Urinary bladder (tissue), 4 donors: Measurements from ENCODE around the gene NECTIN3. TPM values are rescaled to one million over a fixed set of nuclear protein-coding genes. Genes with fewer than 3 reads are reported as not detected.

Experiments used
- DNase-seq: peaks from one replicate; pipeline ENCODE4 v3.0.0-alpha.2; 2015; ENCODE audit errors: extremely low spot score
- H3K27ac ChIP-seq: one replicate; pipeline ENCODE4 v1.5.1; 2013; ENCODE audit warnings: low read depth, mild to moderate bottlenecking, moderate library complexity
- H3K36me3 ChIP-seq: one replicate; pipeline ENCODE4 v1.6.1; 2013; ENCODE audit warnings: mild to moderate bottlenecking, moderate library complexity; ENCODE audit not compliant: insufficient read depth
- H3K4me1 ChIP-seq: one replicate; pipeline ENCODE4 v1.6.1; 2013; ENCODE audit warnings: mild to moderate bottlenecking, moderate library complexity; ENCODE audit not compliant: insufficient read depth
- H3K4me3 ChIP-seq: one replicate; pipeline ENCODE4 v1.5.1; 2013; ENCODE audit warnings: low read depth, low read length
- WGBS: extraction: QIAGEN DNeasy Blood & Tissue Kit; methylation state at CpG from one replicate; pipeline ENCODE4 v1.1.7; 2013; 5-methylcytosine and 5-hydroxymethylcytosine counted together
- polyA plus RNA-seq: library from polyadenylated mRNA; stranded (reverse); fragments of 200-250 nt; gene quantifications from one replicate; pipeline ENCODE4 v1.2.3, GENCODE V29; 2013
- total RNA-seq: library from RNA; depleted of rRNA; stranded (reverse); fragments of >200 nt; gene quantifications from one replicate; pipeline ENCODE4 v1.2.3, GENCODE V29; 2014
- donor health status: healthy with polysubstance abuse.
- donor health status: healthy.

The NECTIN3 gene, protein sequence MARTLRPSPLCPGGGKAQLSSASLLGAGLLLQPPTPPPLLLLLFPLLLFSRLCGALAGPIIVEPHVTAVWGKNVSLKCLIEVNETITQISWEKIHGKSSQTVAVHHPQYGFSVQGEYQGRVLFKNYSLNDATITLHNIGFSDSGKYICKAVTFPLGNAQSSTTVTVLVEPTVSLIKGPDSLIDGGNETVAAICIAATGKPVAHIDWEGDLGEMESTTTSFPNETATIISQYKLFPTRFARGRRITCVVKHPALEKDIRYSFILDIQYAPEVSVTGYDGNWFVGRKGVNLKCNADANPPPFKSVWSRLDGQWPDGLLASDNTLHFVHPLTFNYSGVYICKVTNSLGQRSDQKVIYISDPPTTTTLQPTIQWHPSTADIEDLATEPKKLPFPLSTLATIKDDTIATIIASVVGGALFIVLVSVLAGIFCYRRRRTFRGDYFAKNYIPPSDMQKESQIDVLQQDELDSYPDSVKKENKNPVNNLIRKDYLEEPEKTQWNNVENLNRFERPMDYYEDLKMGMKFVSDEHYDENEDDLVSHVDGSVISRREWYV
- 71.3 TPM for total RNA-seq
- polyA plus RNA-seq, result 12.1 TPM

DNA sequence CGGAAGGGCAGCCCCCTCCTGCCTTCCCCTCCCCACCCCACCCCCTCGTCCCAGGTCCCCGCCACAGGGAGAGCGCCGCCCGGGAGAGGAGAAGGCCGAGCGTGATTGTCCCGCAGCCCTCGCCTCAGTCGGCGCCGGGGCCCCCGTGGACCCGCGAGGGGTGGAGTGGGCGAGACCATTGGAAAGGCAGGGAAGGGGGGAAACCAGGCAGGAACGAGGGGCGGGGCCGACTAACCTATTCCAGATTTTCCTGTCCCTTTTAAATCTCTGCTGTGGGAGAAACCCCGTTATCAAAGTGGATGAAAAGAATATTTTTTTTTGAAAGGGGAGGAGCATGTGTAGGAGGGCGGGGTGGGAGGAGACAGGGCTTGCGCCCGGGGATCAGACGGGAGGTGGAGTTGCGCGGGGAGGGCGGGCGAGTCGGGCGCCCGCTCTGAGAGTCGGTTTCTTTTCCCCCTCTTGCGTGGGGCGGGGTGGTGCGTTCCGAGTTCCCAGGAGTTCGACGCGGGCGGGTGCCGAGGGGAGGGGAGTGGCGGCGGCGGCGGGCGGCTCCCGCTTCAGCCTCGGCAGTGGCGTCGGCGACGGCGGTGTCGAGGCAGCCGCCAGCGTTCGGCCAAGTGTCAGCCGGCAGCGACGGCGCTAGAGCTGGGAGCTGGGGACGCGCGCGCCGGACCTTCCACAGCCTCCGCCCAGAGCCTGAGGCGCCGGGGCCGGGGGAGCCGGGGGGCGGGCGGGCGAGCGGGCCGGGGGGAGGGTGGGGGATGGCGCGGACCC, at the start of gene NECTIN3:
Gene NECTIN3, plus strand, starts transcription at position 560 of the 774 bp plus-strand sequence. Its CDS starts 202 bp downstream, at position 762.
- no peaks in the 10 kb centered on the region for H3K36me3 ChIP-seq
- H3K4me3 ChIP-seq, result peak within 1 kb of the TSS; percentile 99
- H3K27ac ChIP-seq, result peak within 1 kb of the TSS; percentile 89
- WGBS, result 1% methylated on average over 79 of the region's 79 CpGs
- no peaks in the 10 kb centered on the region for H3K4me1 ChIP-seq
- peak; percentile 90 for DNase-seq

DNA sequence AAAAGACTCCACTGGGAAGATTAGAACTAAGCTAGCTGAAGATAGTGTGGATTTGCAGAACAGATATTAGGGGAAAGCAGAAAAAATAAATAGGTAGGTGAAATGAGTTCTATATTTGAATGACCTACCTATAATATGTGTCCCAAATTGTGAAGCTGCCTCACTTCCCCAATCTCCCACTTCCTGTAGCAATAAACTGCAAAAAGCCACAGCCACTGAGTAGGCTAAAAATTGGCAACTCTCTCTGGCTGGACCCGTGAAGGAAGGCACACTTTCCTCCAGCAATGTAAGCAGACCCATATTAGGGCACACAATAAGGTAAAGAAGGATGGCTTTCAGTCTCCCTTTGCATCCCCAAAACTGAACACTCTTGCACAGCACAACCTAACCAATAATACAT, 43.7 kb upstream of the NECTIN3 start:
- Histone ChIP-seq H3K4me3 (no peak overlapping the region), H3K27ac (no peak overlapping the region), H3K36me3 (no peaks in the 10 kb centered on the region), H3K4me1 (no peaks in the 10 kb centered on the region)
- 41% methylated on average over 1 of the region's 1 CpG for WGBS
- DNase-seq, result no peak

DNA sequence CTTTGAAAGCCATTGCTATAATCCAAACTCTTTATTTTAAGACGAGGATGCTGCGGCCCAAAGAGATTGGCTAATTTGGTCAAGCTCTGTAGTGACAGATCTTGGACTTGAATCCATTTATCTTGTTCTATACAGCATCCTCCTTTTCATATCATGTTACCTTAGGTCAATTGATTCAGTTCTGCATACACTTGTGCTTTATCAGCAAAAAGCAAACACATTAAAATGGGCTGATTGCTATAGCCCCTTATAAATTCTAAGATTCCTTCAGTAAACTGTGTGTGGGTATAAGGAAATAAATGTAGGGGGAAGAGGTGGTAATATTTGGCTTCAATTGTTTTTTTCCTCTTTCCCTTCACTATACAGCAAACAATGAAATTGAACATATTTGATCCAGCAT, 40.1 kb upstream of the NECTIN3 start:
- H3K27ac ChIP-seq, result no peak overlapping the region
- 92% methylated on average over 2 of the region's 2 CpGs for WGBS
- H3K4me1 ChIP-seq, result no peaks in the 10 kb centered on the region
- H3K36me3 ChIP-seq, result no peaks in the 10 kb centered on the region
- DNase-seq, result no peak
- H3K4me3 ChIP-seq, result no peak overlapping the region

DNA sequence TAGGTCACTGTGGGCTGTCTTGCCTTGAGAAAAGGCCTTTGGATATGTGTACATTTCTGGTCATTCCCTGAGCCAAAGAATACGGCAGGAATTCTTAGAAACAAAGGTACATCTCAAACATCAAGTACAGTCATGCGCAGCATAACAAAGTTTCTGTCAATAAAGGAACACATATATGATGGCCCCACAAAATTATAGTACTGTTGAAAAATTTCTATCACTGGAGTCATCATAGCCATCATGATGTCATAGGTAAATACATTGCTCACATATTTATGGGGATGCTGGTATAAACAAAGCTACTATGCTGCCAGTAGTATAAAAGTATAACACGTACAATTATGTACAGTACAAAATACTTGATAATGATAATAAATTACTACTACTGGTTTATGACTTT, 38.9 kb upstream of the NECTIN3 start:
- WGBS, result 83% methylated on average over 3 of the region's 3 CpGs
- DNase-seq, result no peak

DNA sequence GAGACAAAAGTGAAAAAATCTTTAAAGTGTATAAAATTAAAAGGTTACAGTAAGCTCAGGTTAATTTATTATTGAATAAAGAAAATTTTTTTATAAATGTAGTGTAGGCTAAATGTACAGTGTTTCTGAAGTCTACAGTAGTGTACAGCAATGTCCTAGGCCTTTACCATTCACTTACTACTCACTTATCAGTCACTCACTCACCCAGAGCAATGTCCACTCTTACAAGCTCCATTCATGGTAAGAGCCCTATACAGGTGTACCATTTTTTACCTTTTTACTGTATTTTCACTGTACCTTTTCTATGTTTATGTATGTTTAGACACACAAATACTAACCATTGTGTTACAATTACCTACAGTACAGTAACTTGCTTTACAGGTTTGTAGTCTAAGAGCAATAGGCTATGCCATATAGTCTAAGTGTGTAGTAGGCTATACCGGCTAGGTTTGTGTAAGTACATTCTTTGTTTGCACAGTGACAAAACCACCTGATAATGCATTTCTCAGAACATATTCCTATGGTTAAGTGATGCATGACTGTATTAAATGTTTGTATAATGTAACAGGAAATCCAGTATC, 38.1 kb upstream of the NECTIN3 start:
- no peak for DNase-seq
- no peaks in the 10 kb centered on the region for H3K4me1 ChIP-seq
- H3K4me3 ChIP-seq, result no peak overlapping the region
- no peak overlapping the region for H3K27ac ChIP-seq
- 91% methylated on average over 1 of the region's 1 CpG for WGBS
- no peaks in the 10 kb centered on the region for H3K36me3 ChIP-seq

More for the DNA sequence above, 38.9 kb upstream of the NECTIN3 start:
- Histone ChIP-seq H3K4me1 (no peaks in the 10 kb centered on the region), H3K36me3 (no peaks in the 10 kb centered on the region), H3K4me3 (no peak overlapping the region), H3K27ac (no peak overlapping the region)

DNA sequence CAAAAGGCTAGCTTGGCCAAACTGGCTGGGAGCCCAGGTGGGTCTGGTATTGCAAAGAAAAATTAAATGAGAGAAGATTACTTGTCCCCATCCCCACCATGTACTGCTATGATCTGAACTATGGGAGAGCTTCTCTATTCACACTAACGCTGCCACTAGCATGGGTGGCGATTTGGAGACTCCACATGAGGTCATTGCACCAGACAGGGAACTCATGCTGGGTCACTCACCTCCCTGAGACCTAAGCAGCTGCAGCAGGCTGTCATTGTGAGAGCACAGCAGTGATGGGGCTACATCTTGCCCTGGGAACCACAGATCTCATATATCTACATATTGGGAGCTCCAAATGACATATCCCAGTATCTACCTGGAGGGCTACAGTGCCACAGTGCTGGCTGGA, 36.3 kb upstream of the NECTIN3 start:
- Histone ChIP-seq H3K4me3 (no peak overlapping the region), H3K36me3 (no peaks in the 10 kb centered on the region), H3K27ac (no peak overlapping the region), H3K4me1 (no peaks in the 10 kb centered on the region)
- DNase-seq, result no peak
- 79% methylated on average over 2 of the region's 2 CpGs for WGBS

DNA sequence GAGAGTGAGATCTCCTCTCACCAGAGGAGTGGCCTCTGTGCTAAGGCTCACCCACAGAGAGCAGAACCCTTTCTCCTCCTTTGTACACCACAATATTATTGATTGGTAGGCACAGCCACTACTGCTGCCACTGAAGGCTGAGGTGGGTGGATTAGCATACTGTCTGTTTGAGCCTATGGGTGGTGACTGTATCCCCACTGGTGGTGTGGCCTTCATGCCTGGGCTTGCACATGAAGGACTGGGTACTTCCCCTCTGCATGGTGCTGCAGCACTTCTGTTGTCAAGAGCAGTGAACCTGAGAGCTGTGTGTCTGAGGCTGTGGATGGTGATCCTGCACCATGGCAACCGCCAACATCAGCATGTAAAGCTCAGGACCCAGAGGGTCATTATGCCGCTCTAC, 35.7 kb upstream of the NECTIN3 start:
- WGBS, result 96% methylated on average over 2 of the region's 2 CpGs
- H3K4me3 ChIP-seq, result no peak overlapping the region
- no peaks in the 10 kb centered on the region for H3K4me1 ChIP-seq
- H3K27ac ChIP-seq, result no peak overlapping the region
- DNase-seq, result no peak
- no peaks in the 10 kb centered on the region for H3K36me3 ChIP-seq

DNA sequence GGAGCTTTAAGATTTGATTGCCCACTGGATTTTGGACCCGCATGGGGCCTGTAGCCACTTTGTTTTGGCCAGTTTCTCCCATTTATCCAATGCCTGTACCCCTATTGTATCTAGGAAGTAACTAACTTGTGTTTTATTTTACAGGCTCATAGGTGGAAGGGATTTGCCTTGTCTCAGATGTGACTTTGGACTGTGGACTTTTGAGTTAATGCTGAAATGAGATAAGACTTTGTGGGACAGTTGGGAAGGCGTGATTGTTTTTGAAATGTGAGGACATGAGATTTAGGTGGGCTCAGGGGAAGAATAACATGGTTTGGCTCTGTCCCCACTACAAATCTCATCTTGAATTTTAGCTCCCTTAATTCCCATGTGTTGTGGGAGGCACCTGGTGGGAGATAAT, 30.7 kb upstream of the NECTIN3 start:
- H3K4me1 ChIP-seq, result no peaks in the 10 kb centered on the region
- WGBS, result 87% methylated on average over 2 of the region's 2 CpGs
- H3K27ac ChIP-seq, result no peak overlapping the region
- no peak for DNase-seq
- H3K4me3 ChIP-seq, result no peak overlapping the region
- no peaks in the 10 kb centered on the region for H3K36me3 ChIP-seq

DNA sequence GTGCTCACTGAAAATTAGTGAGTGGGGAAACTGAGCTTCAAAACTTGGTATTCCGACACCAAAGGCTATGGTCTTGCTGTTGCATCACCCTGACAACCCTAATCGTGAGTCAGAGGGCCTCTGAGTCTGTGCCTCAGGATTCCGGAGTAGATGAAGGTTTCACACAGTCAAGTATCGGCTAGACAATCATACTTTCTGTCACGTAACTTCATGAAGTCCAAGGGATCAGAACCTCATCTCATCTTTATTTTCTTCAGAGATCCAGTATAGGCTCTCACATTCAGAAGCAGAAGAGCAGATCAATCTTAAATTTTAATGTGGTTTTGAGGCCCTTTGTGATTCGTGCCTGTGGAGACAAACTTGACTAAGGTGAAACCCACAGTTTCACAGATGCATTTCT, 26.1 kb upstream of the NECTIN3 start:
- Histone ChIP-seq H3K27ac (no peak overlapping the region), H3K4me1 (peaks cover 1% of the 10 kb centered on the region), H3K36me3 (no peaks in the 10 kb centered on the region), H3K4me3 (no peak overlapping the region)
- WGBS, result 91% methylated on average over 6 of the region's 6 CpGs
- DNase-seq, result no peak

DNA sequence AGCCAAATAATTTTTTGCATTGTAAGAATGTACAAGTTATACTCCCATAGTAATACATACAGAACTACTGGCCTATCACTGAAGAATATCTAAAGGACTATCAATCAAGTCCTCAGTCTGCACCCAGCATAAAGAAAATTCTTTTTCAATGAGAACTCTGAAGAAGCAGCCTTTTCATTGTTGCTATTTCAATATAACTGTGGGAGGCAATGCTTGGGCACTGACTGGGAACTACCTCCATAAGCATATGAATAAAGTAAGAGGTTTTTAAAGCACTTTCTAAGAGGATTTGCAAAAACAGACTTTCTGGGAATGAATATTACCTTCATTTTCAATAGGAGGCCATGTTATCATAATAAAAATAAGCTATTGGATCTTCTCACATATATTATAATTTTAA, 24.6 kb upstream of the NECTIN3 start:
- Histone ChIP-seq H3K27ac (no peak overlapping the region), H3K4me3 (no peak overlapping the region), H3K4me1 (peaks cover 1% of the 10 kb centered on the region), H3K36me3 (no peaks in the 10 kb centered on the region)
- no peak for DNase-seq

DNA sequence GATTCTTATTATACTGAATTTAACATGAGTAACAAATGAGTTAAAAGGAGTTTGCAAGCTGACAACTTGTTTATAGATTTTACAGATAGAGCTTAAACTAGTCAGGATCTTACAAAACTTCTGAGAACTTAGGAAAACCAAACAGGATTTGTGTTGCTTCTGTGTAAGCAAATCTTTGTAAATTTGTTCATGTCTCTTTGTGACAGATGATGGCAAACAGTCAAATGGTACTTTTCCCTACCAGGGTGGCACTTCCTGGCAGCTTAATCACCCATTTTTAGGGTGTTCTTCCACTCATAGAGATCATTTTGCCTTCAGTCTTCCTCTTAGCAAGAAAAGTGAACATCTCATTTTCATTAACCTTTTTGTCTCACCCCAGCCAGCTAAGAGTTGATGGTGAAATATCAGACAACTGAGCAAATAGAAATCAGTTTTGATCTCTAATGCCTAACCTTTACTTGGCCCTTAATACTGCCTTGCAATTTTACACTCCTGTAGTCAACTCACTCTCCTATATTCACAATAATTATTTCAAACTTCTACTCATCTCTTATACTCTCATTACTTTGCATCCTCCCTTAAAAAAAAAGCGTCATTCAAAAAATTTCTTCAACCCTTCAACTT, 23.7 kb upstream of the NECTIN3 start:
- Histone ChIP-seq H3K27ac (no peak overlapping the region), H3K4me1 (peaks cover 1% of the 10 kb centered on the region), H3K4me3 (no peak overlapping the region), H3K36me3 (no peaks in the 10 kb centered on the region)
- no peak for DNase-seq
- 92% methylated on average over 1 of the region's 1 CpG for WGBS

DNA sequence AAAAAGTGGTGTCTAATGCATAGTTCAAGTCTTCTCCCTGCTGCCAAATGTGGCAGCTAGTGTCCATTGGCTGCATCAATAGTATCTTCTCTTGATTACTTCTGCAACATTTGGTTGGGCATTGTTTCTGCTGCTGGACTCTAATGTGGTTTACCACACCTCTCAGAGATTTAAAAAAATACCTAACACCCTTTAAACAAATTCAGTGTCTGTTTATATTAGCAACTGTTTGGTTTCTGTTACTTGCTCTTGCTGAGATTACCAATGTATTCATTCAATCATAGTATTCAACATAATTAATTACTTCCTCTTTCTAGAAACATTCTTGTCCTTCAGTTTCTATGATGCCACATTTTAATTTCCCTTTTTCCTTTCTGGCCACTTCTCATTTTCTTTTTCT, 20.3 kb upstream of the NECTIN3 start:
- Histone ChIP-seq H3K27ac (no peak overlapping the region), H3K4me3 (no peak overlapping the region), H3K4me1 (peaks cover 1% of the 10 kb centered on the region), H3K36me3 (no peaks in the 10 kb centered on the region)
- no peak for DNase-seq

DNA sequence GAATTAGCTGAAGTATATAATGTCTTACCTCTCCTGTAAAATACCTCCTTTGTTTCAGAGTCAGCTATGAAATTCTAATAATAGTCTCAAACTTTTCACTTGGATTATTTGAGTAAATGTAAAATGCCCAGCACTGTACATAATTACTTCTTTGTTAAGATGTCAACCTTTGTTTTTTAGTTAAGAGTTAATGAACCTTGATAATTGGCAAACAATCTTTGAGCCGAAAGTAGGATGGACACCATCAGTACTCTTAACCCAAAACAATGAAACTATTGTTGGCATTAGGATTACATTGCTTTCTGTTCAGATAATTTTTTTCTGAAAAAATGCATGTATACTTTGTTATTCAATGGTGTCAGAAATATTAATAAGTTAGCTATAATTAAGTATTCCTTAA, 3.0 kb upstream of the NECTIN3 start:
- H3K4me1 ChIP-seq, result no peaks in the 10 kb centered on the region
- no peak overlapping the region for H3K4me3 ChIP-seq
- no peak overlapping the region for H3K27ac ChIP-seq
- no peak for DNase-seq
- no peaks in the 10 kb centered on the region for H3K36me3 ChIP-seq
- whole genome bisulfite sequencing, result 89% methylated on average over 1 of the region's 1 CpG
